Activated CD4-positive, alpha-beta T cell treated with anti-CD3 and anti-CD28 coated beads for 1 hour (primary cell): ENCODE results near the gene SLC9A1.
A peak's percentile ranks its signal among the peaks of the same experiment; 100 is the strongest.

Source experiments
- DNase-seq: peaks from one replicate; pipeline ENCODE4 v3.0.0-alpha.2; 2020

Gene SLC9A1

GRCh38 chr1:27150183-27150582 lies 4.7 kb downstream of the SLC9A1 start:
- no peak for DNase-seq

- DNase-seq = no peak
Observed at GRCh38 chr1:27149762-27150113, 5.2 kb downstream of the SLC9A1 start.

- no peak for DNase-seq
Observed at GRCh38 chr1:27149084-27149761, 5.7 kb downstream of the SLC9A1 start.

- no peak for DNase-seq
Observed at GRCh38 chr1:27148591-27148990, 6.3 kb downstream of the SLC9A1 start.

- no peak for DNase-seq
Observed at GRCh38 chr1:27147842-27148518, 6.9 kb downstream of the SLC9A1 start.

GRCh38 chr1:27145934-27146354 lies 9.0 kb downstream of the SLC9A1 start:
- DNase-seq = no peak

- DNase-seq = no peak
Observed at GRCh38 chr1:27144920-27145661, 9.8 kb downstream of the SLC9A1 start.

- DNase-seq = no peak
Observed at GRCh38 chr1:27144049-27144748, 10.7 kb downstream of the SLC9A1 start.

- DNase-seq = no peak
Observed at GRCh38 chr1:27143401-27143800, 11.5 kb downstream of the SLC9A1 start.

- peak; percentile 24 for DNase-seq
Observed at GRCh38 chr1:27142464-27142863, 12.5 kb downstream of the SLC9A1 start.

GRCh38 chr1:27141266-27142003 lies 13.5 kb downstream of the SLC9A1 start:
- DNase-seq = no peak

GRCh38 chr1:27139980-27140379 lies 14.9 kb downstream of the SLC9A1 start:
- no peak for DNase-seq

GRCh38 chr1:27138927-27139326 lies 16.0 kb downstream of the SLC9A1 start:
- DNase-seq = no peak

- DNase-seq = no peak
Observed at GRCh38 chr1:27138368-27138767, 16.6 kb downstream of the SLC9A1 start.

- no peak for DNase-seq
Observed at GRCh38 chr1:27137544-27138075, 17.3 kb downstream of the SLC9A1 start.

GRCh38 chr1:27136998-27137542 lies 17.9 kb downstream of the SLC9A1 start:
- peak; percentile 57 for DNase-seq

- no peak for DNase-seq
Observed at GRCh38 chr1:27136236-27136551, 18.7 kb downstream of the SLC9A1 start.

- DNase-seq = no peak
Observed at GRCh38 chr1:27135541-27136235, 19.2 kb downstream of the SLC9A1 start.

GRCh38 chr1:27133991-27134390 lies 20.9 kb downstream of the SLC9A1 start:
- DNase-seq = no peak

- DNase-seq = no peak
Observed at GRCh38 chr1:27133158-27133557, 21.8 kb downstream of the SLC9A1 start.

- no peak for DNase-seq
Observed at GRCh38 chr1:27132624-27133023, 22.3 kb downstream of the SLC9A1 start.

- DNase-seq = no peak
Observed at GRCh38 chr1:27132147-27132546, 22.8 kb downstream of the SLC9A1 start.
